Measurements from ENCODE around the gene IL1R1.

The IL1R1 gene

GRCh38 chr2:102139851-102140250 is 2.7 kb upstream of the IL1R1 start:
- peaks cover 32% of the 10 kb centered on the region for H3K27me3 ChIP-seq (ENCODE audit: control insufficient read depth, insufficient read depth, low read length, poor library complexity, severe bottlenecking)

GRCh38 chr2:102140377-102140776 is 2.2 kb upstream of the IL1R1 start:
- 93 to 96% methylated on average over 2 of the region's 2 CpGs for WGBS, 2 experiments

More at GRCh38 chr2:102139851-102140250, 2.7 kb upstream of the IL1R1 start:
- 50% methylated on average over 1 of the region's 1 CpG for WGBS, 2 experiments
- Histone ChIP-seq H3K27ac (ENCODE audit: insufficient read depth, low read depth, low read length, poor library complexity, severe bottlenecking) (no peak overlapping the region), H3K36me3 (ENCODE audit: control insufficient read depth, insufficient read depth, low read length) (no peaks in the 10 kb centered on the region), H3K4me1 (ENCODE audit: control insufficient read depth, insufficient read depth, low read length) (no peaks in the 10 kb centered on the region), H3K4me3 (ENCODE audit: insufficient read depth, low read depth, low read length) (no peak overlapping the region), H3K9me3 (ENCODE audit: control insufficient read depth, low read length) (no peaks in the 10 kb centered on the region)

GRCh38 chr2:102141011-102141943 is 1.3 kb upstream of the IL1R1 start:
- Histone ChIP-seq H3K4me1 (ENCODE audit: control insufficient read depth, insufficient read depth, low read length) (no peaks in the 10 kb centered on the region), H3K27me3 (ENCODE audit: control insufficient read depth, insufficient read depth, low read length, poor library complexity, severe bottlenecking) (peaks cover 32% of the 10 kb centered on the region), H3K36me3 (ENCODE audit: control insufficient read depth, insufficient read depth, low read length) (no peaks in the 10 kb centered on the region), H3K4me3 (ENCODE audit: insufficient read depth, low read depth, low read length) (no peak overlapping the region), H3K9me3 (ENCODE audit: control insufficient read depth, low read length) (no peaks in the 10 kb centered on the region), H3K27ac (ENCODE audit: insufficient read depth, low read depth, low read length, poor library complexity, severe bottlenecking) (no peak overlapping the region)
- WGBS, 2 experiments: 78 to 79% methylated on average over 15 of the region's 15 CpGs

More at GRCh38 chr2:102140377-102140776, 2.2 kb upstream of the IL1R1 start:
- H3K27ac ChIP-seq (ENCODE audit: insufficient read depth, low read depth, low read length, poor library complexity, severe bottlenecking): no peak overlapping the region
- no peaks in the 10 kb centered on the region for H3K36me3 ChIP-seq (ENCODE audit: control insufficient read depth, insufficient read depth, low read length)
- H3K9me3 ChIP-seq (ENCODE audit: control insufficient read depth, low read length): no peaks in the 10 kb centered on the region
- no peak overlapping the region for H3K4me3 ChIP-seq (ENCODE audit: insufficient read depth, low read depth, low read length)
- H3K27me3 ChIP-seq (ENCODE audit: control insufficient read depth, insufficient read depth, low read length, poor library complexity, severe bottlenecking): peaks cover 32% of the 10 kb centered on the region
- no peaks in the 10 kb centered on the region for H3K4me1 ChIP-seq (ENCODE audit: control insufficient read depth, insufficient read depth, low read length)

- H3K27me3 ChIP-seq (ENCODE audit: control insufficient read depth, insufficient read depth, low read length, poor library complexity, severe bottlenecking): peaks cover 32% of the 10 kb centered on the region
- H3K4me1 ChIP-seq (ENCODE audit: control insufficient read depth, insufficient read depth, low read length): no peaks in the 10 kb centered on the region
- H3K4me3 ChIP-seq (ENCODE audit: insufficient read depth, low read depth, low read length): peak overlapping the region; percentile 44
- no peaks in the 10 kb centered on the region for H3K36me3 ChIP-seq (ENCODE audit: control insufficient read depth, insufficient read depth, low read length)
- no peak overlapping the region for H3K27ac ChIP-seq (ENCODE audit: insufficient read depth, low read depth, low read length, poor library complexity, severe bottlenecking)
- WGBS, 2 experiments: 19 to 20% methylated on average over 42 of the region's 42 CpGs
- H3K9me3 ChIP-seq (ENCODE audit: control insufficient read depth, low read length): no peaks in the 10 kb centered on the region
Observed at GRCh38 chr2:102142829-102143449, 393 bp downstream of the IL1R1 start.

- H3K27ac ChIP-seq (ENCODE audit: insufficient read depth, low read depth, low read length, poor library complexity, severe bottlenecking): no peak overlapping the region
- H3K4me1 ChIP-seq (ENCODE audit: control insufficient read depth, insufficient read depth, low read length): no peaks in the 10 kb centered on the region
- no peak overlapping the region for H3K4me3 ChIP-seq (ENCODE audit: insufficient read depth, low read depth, low read length)
- peaks cover 32% of the 10 kb centered on the region for H3K27me3 ChIP-seq (ENCODE audit: control insufficient read depth, insufficient read depth, low read length, poor library complexity, severe bottlenecking)
- 77% methylated on average over 10 of the region's 10 CpGs for WGBS, 2 experiments
- H3K36me3 ChIP-seq (ENCODE audit: control insufficient read depth, insufficient read depth, low read length): no peaks in the 10 kb centered on the region
- no peaks in the 10 kb centered on the region for H3K9me3 ChIP-seq (ENCODE audit: control insufficient read depth, low read length)
Observed at GRCh38 chr2:102143450-102143985, 972 bp downstream of the IL1R1 start.

- WGBS, 2 experiments: 98 to 99% methylated on average over 4 of the region's 4 CpGs
Observed at GRCh38 chr2:102144128-102144527, 1.6 kb downstream of the IL1R1 start.

GRCh38 chr2:102145107-102145506 is 2.6 kb downstream of the IL1R1 start:
- 92 to 93% methylated on average over 4 of the region's 4 CpGs for WGBS, 2 experiments
- no peaks in the 10 kb centered on the region for H3K4me1 ChIP-seq (ENCODE audit: control insufficient read depth, insufficient read depth, low read length)
- peaks cover 32% of the 10 kb centered on the region for H3K27me3 ChIP-seq (ENCODE audit: control insufficient read depth, insufficient read depth, low read length, poor library complexity, severe bottlenecking)
- H3K4me3 ChIP-seq (ENCODE audit: insufficient read depth, low read depth, low read length): no peak overlapping the region
- H3K36me3 ChIP-seq (ENCODE audit: control insufficient read depth, insufficient read depth, low read length): no peaks in the 10 kb centered on the region
- H3K9me3 ChIP-seq (ENCODE audit: control insufficient read depth, low read length): no peaks in the 10 kb centered on the region
- no peak overlapping the region for H3K27ac ChIP-seq (ENCODE audit: insufficient read depth, low read depth, low read length, poor library complexity, severe bottlenecking)

More at GRCh38 chr2:102144128-102144527, 1.6 kb downstream of the IL1R1 start:
- Histone ChIP-seq H3K27me3 (ENCODE audit: control insufficient read depth, insufficient read depth, low read length, poor library complexity, severe bottlenecking) (peaks cover 32% of the 10 kb centered on the region), H3K27ac (ENCODE audit: insufficient read depth, low read depth, low read length, poor library complexity, severe bottlenecking) (no peak overlapping the region), H3K4me3 (ENCODE audit: insufficient read depth, low read depth, low read length) (no peak overlapping the region), H3K4me1 (ENCODE audit: control insufficient read depth, insufficient read depth, low read length) (no peaks in the 10 kb centered on the region), H3K9me3 (ENCODE audit: control insufficient read depth, low read length) (no peaks in the 10 kb centered on the region), H3K36me3 (ENCODE audit: control insufficient read depth, insufficient read depth, low read length) (no peaks in the 10 kb centered on the region)

GRCh38 chr2:102145934-102146333 is 3.4 kb downstream of the IL1R1 start:
- Histone ChIP-seq H3K27me3 (ENCODE audit: control insufficient read depth, insufficient read depth, low read length, poor library complexity, severe bottlenecking) (peaks cover 27% of the 10 kb centered on the region), H3K4me1 (ENCODE audit: control insufficient read depth, insufficient read depth, low read length) (no peaks in the 10 kb centered on the region), H3K4me3 (ENCODE audit: insufficient read depth, low read depth, low read length) (no peak overlapping the region), H3K36me3 (ENCODE audit: control insufficient read depth, insufficient read depth, low read length) (no peaks in the 10 kb centered on the region), H3K27ac (ENCODE audit: insufficient read depth, low read depth, low read length, poor library complexity, severe bottlenecking) (no peak overlapping the region), H3K9me3 (ENCODE audit: control insufficient read depth, low read length) (no peaks in the 10 kb centered on the region)
- 95 to 97% methylated on average over 3 to 4 of the region's 4 CpGs for WGBS, 2 experiments

- 94 to 96% methylated on average over 3 of the region's 3 CpGs for whole genome bisulfite sequencing, 2 experiments
- Histone ChIP-seq H3K4me1 (ENCODE audit: control insufficient read depth, insufficient read depth, low read length) (no peaks in the 10 kb centered on the region), H3K4me3 (ENCODE audit: insufficient read depth, low read depth, low read length) (no peak overlapping the region), H3K27ac (ENCODE audit: insufficient read depth, low read depth, low read length, poor library complexity, severe bottlenecking) (no peak overlapping the region), H3K9me3 (ENCODE audit: control insufficient read depth, low read length) (no peaks in the 10 kb centered on the region), H3K36me3 (ENCODE audit: control insufficient read depth, insufficient read depth, low read length) (no peaks in the 10 kb centered on the region), H3K27me3 (ENCODE audit: control insufficient read depth, insufficient read depth, low read length, poor library complexity, severe bottlenecking) (peaks cover 8% of the 10 kb centered on the region)
Observed at GRCh38 chr2:102147935-102148334, 5.4 kb downstream of the IL1R1 start.

GRCh38 chr2:102149243-102149642 is 6.7 kb downstream of the IL1R1 start:
- Histone ChIP-seq H3K4me1 (ENCODE audit: control insufficient read depth, insufficient read depth, low read length) (no peaks in the 10 kb centered on the region), H3K4me3 (ENCODE audit: insufficient read depth, low read depth, low read length) (no peak overlapping the region), H3K9me3 (ENCODE audit: control insufficient read depth, low read length) (no peaks in the 10 kb centered on the region), H3K36me3 (ENCODE audit: control insufficient read depth, insufficient read depth, low read length) (no peaks in the 10 kb centered on the region), H3K27ac (ENCODE audit: insufficient read depth, low read depth, low read length, poor library complexity, severe bottlenecking) (no peak overlapping the region), H3K27me3 (ENCODE audit: control insufficient read depth, insufficient read depth, low read length, poor library complexity, severe bottlenecking) (no peaks in the 10 kb centered on the region)
- 91 to 93% methylated on average over 2 of the region's 2 CpGs for WGBS, 2 experiments

Measured in ectodermal cell (in vitro differentiated cells).